Stimulated activated CD4-positive, alpha-beta T cell treated with anti-CD3 and anti-CD28 coated beads, TNF-alpha, amount 100 ng/mL, for 1 hour (primary cell): Measurements from ENCODE around the gene PPP2R5D.
"Not testable (repeated sequence)": the region's sequence is repeated elsewhere in the genome, so short reads cannot be mapped to it uniquely, and the experiment has no call there.

Experiments used
- DNase-seq, 3 donors: peaks; one replicate each; pipeline ENCODE4 v3.0.0-alpha.2; 2020; ENCODE audit warnings: low read depth in 3 of 3, low spot score in 1 of 3

The PPP2R5D gene

DNA sequence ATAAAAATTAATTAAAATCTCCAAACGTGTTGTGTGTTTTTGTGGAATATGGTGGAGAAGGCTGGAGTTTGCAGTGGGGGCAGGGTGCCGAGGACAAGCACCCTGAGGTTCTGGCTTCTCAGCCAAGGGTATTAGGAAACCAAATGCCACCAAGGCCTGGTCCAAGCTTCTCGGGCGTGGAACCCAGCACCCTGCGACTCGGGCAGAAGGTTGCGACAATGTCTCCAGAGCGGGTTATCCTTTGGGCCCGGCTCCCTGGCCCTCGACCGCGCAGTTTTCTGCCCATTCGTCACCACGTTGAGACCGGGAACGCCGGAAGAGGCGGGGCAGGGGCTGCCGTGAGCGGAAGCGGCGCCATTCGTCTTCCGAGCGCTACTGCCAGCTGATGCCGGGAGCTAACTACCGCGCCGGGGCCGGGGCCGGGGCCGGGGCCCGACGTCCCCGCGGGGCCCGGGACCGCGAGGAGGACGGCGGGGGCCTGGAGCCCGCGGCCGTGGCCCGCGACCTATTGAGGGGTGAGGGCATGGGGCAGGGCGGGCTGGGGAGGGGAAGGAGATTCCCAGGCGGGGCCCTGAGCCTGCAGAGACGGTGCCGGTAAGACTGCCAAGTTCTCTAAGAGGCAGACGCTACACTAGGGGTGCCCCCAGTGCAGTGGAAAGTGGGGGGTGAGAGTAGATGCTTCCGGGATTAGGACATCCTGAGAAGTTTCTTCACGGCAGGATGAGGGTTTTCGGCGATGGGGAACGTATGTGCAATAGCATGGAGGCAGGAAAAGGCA is 37.1 kb downstream of the PPP2R5D start, which contains the start of gene RRP36:
TSS of gene RRP36 (plus strand) at position 354 of the 778 bp plus-strand sequence. CDS start at position 386, 32 bp downstream.
- peak; percentile 25 to 69 (median 28) for DNase-seq

DNA sequence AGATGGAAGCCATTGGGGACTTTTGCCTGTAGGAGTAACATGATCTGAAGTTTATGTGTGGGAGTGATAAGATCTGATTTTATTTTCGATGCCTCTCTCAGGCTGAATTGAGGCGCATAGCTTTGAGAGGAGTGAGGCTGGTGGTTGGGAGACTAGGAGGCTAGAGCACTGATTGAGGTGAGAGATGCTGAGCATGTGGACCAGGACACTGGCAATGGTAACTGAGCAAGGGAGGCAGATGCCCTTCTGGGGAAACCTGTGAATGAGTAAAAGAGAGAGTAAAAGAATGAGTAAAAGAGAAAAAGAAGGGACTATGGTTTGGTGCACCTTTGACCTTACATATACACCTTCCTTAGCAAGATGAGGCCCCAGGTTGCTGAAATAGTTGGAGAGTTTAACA is 40.1 kb downstream of the PPP2R5D start:
- DNase-seq, result no peak

GRCh38 chr6:43026365-43026764 is 42.0 kb downstream of the PPP2R5D start:
- no peak for DNase-seq

DNA sequence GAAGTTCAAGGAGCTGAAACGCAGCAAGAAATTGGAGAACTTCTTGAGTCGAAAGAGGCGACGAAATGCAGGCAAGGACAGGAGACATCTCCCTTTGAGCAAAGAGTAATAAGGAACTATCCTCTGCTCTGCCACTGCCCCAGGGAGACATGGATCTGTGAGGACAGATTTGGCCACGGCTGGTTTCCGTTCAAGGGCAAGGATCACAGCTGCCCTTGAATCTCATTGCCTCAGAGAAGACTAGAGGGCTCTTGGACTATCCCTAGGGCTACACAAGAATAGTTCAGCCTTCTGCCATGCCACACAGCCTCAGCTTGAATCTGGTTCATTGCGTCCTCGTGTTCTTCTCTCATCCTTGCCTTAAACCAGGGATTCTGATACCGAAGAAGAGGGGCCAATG is 44.8 kb downstream of the PPP2R5D start:
- no peak for DNase-seq

DNA sequence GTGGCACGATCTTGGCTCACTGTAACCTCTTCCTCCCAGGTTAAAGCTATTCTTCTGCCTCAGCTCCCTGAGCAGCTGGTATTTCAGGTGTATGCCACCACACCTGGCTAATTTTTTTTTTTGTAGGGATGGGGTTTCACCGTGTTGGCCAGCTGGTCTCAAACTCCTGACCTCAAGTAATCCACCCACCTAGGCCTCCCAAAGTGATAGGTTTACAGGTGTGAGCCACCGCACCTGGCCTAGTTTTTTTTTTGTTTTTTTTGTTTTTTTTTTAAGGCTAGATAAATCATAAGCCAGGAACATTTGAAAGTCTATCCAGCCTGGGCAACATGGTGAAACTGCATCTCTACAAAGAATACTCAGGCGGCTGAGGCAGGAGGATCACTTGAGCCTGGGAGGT is 48.0 kb downstream of the PPP2R5D start:
- no peak for DNase-seq

DNA sequence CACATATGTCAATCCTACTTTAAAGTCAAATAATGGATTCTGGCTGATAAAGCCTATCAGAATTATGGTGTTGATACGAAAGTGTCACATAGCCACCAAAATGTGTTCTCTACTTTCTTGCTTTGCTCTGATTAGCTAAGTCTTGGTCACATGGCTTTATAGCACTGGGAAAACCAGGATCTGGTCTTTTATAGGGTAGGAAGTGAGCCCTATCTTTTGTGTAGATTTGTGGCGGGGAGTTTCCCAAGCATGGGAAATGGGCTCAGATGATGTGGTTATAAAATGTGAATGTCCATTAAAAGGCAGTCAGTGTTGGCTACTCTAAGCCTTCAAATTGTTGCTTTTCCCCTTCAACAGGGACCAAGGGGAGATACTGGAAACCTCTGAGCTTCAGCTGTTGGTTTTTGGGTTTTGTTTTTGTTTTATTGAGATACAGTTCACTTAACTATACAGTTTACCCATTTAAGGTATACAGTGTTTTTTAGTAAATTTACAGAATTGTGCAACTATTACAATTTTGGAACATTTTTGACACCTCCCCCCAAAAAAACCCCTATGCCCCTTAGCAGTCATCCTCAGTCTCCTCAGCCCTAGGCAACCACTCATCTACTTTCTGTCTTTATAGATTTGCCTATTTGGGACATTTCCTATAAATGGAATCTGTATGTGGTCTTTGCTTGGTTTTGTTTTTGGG is 49.3 kb downstream of the PPP2R5D start:
- DNase-seq, result no peak

- DNase-seq, result no peak
Observed at GRCh38 chr6:43034190-43034525, 49.8 kb downstream of the PPP2R5D start.

GRCh38 chr6:43035495-43036194 is 51.3 kb downstream of the PPP2R5D start:
- no peak for DNase-seq

DNA sequence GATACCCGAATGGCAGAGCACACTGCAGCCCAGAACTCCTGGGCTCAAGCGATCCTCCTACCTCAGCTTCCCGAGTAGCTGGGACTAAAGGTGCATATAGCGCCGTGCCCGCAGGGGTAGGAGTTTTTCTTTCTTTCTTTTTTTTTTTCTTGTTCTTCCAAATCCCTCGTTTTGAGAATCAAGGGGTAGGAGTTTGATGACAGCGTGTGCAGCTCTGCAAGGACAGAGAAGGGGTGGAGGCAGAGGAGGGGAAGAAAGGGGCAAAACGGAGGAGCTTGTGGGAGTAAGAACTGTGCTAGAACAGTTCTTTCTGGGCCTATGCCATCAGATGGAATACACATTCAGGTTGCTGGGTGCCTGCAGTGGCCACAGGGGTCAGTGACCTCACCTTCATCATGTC is 52.3 kb downstream of the PPP2R5D start:
- no peak for DNase-seq

- DNase-seq, result no peak
Observed at GRCh38 chr6:43037197-43037596, 52.8 kb downstream of the PPP2R5D start.

GRCh38 chr6:43037706-43038105 is 53.3 kb downstream of the PPP2R5D start:
- no peak for DNase-seq

- DNase-seq, result no peak
Observed at GRCh38 chr6:43038727-43039126, 54.4 kb downstream of the PPP2R5D start.

DNA sequence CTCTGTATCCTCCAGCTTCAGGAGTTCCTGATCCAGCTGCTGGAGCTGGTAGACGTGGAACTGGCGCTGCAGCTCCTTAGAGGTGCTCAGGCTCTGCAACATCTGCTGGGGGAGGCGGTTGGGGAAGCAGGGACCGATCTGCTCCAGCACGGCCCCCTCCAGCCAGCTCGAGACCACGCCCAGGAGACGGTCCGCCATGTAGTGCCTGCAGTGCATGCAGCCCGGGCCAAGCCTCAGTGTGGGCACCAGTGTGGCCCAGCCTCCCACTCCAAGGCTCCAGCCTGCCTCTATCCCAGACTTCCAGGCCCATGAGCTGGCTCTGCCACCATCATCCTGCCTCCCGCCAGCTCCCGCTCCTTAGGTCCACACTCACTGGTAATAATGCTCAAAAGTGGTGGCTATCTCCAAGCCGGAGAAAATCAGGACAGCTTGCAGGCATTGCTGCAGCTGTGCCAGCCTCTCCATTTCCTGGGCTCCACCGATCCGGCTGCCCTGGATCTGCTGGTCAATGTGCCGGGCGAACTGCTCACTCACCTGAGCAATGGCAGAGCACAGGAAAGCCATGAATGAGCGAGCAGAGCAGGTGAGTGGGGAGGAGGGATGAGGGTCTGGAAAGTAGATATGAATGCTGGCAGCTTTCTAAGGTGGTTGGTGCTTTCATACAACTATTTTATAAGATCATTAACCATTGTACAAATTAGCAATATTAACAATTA is 56.3 kb downstream of the PPP2R5D start:
- no peak for DNase-seq

GRCh38 chr6:43041475-43041874 is 57.1 kb downstream of the PPP2R5D start:
- not testable (repeated sequence) for DNase-seq

GRCh38 chr6:43043310-43043709 is 58.9 kb downstream of the PPP2R5D start:
- no peak for DNase-seq

- DNase-seq, result no peak
Observed at GRCh38 chr6:43045371-43045930, 61.1 kb downstream of the PPP2R5D start.

DNA sequence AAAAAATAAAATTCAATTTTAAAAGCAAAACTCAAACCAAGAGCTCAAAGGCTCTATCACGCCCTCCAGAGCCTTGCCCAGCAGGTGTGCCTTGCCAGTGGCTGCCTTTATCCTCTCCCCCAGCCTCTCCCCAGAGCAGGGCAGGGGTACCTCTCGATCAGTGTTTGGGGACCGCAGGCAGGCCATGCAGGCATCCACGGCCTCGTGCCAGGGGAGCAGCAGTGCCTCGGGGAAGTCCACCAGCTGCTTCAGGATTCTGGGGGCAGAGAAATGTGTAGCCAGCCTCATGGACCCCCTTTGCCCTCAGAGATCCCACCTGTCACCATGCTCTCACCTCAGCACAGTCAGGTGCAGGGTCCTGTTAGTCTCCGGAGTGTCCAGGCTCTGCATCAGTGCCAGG is 63.6 kb downstream of the PPP2R5D start:
- no peak for DNase-seq

GRCh38 chr6:43050981-43051380 is 66.6 kb downstream of the PPP2R5D start:
- no peak for DNase-seq

DNA sequence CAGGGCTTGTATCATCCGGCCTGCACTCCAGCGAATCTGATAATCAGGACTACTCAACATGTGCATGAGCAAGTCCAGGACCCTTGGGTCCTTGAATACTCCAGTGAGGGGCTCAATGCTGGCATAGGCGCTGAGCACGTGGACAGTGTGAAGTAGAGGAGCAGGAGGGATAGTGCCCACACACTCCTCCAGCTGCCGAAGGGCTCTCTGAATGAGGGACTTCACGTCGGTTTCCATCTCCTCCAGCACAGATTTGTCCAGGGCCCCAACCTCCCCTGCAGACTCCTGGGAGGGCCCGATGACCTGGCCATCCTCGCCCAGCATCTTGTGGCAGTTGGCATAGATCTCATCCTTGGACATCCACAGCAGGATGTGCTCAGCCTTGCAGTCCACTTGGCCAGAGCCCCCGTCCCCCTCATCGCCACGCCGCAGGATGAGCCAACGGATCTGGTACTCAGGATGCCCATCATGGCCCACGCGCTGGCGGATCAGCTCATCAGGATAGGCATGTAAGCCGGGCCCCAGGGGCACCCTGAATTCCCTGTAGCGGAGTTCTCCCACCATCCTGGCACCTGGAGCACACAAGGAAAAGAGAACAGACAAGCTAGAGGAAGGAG is 68.0 kb downstream of the PPP2R5D start:
- DNase-seq, result no peak

- peak in 1 of 3 donors; percentile 30 for DNase-seq
Observed at GRCh38 chr6:43052842-43053544, 68.6 kb downstream of the PPP2R5D start.
